Measurements from ENCODE around the gene PSAP. TPM values are rescaled to one million over a fixed set of nuclear protein-coding genes. Genes with fewer than 3 reads are reported as not detected.

Gene PSAP
- total RNA-seq, 1 donor from 2014 or later: 487 TPM

GRCh38 chr10:71778071-71778825 lies 72.8 kb downstream of the PSAP start:
- Mint-ChIP-seq H3K36me3 (no peaks in the 10 kb centered on the region), H3K9me3 (peaks cover 4% of the 10 kb centered on the region), H3K4me3 (no peak overlapping the region), H3K4me1 (ENCODE audit: unreplicated experiment) (peaks cover 4% of the 10 kb centered on the region), H3K27me3 (peaks cover 19% of the 10 kb centered on the region), H3K27ac (no peak overlapping the region)
- no peak for TF ChIP-seq CTCF (conservative IDR thresholded peaks at IDR 0.05)
- no peak for DNase-seq (ENCODE audit: extremely low spot score, unreplicated experiment)

- Mint-ChIP-seq H3K9me3 (peaks cover 4% of the 10 kb centered on the region), H3K4me3 (no peak overlapping the region), H3K27ac (no peak overlapping the region), H3K4me1 (ENCODE audit: unreplicated experiment) (peaks cover 4% of the 10 kb centered on the region), H3K36me3 (no peaks in the 10 kb centered on the region), H3K27me3 (peaks cover 16% of the 10 kb centered on the region)
- no peak for TF ChIP-seq CTCF (conservative IDR thresholded peaks at IDR 0.05)
- DNase-seq (ENCODE audit: extremely low spot score, unreplicated experiment): no peak
Measured at GRCh38 chr10:71777213-71777985, 73.7 kb downstream of the PSAP start.

GRCh38 chr10:71776481-71776925 lies 74.5 kb downstream of the PSAP start:
- Mint-ChIP-seq H3K27ac (no peak overlapping the region), H3K4me1 (ENCODE audit: unreplicated experiment) (peaks cover 4% of the 10 kb centered on the region), H3K27me3 (peaks cover 16% of the 10 kb centered on the region), H3K9me3 (peaks cover 4% of the 10 kb centered on the region), H3K4me3 (no peak overlapping the region), H3K36me3 (no peaks in the 10 kb centered on the region)
- TF ChIP-seq CTCF (conservative IDR thresholded peaks at IDR 0.05): no peak
- DNase-seq (ENCODE audit: extremely low spot score, unreplicated experiment): no peak

- peaks cover 13% of the 10 kb centered on the region for H3K27me3 Mint-ChIP-seq
- peaks cover 4% of the 10 kb centered on the region for H3K9me3 Mint-ChIP-seq
Measured at GRCh38 chr10:71774916-71775702, 75.9 kb downstream of the PSAP start.

More at GRCh38 chr10:71774916-71775702, 75.9 kb downstream of the PSAP start:
- no peak for TF ChIP-seq CTCF (conservative IDR thresholded peaks at IDR 0.05)
- Mint-ChIP-seq H3K36me3 (no peaks in the 10 kb centered on the region), H3K4me3 (peak overlapping the region; percentile 93), H3K27ac (peak overlapping the region; percentile 99), H3K4me1 (ENCODE audit: unreplicated experiment) (peaks cover 4% of the 10 kb centered on the region)
- no peak for DNase-seq (ENCODE audit: extremely low spot score, unreplicated experiment)
